H54 (cell line): ENCODE results near the gene RBP3.

Source experiments
- DNase-seq: peaks from one replicate; pipeline ENCODE4 v3.0.0; 2011; ENCODE audit warnings: low spot score, mixed read lengths; ENCODE audit not compliant: insufficient read length
- FAIRE-seq: peaks from 3 replicates; lab custom pipeline; 2011; peaks lifted over from hg19 to GRCh38; lab: Jason Lieb, UNC
- POLR2A ChIP-seq: IDR thresholded peaks from 2 replicates; pipeline ENCODE4 v1.6.1; 2011; ENCODE audit warnings: low read depth, mild to moderate bottlenecking, low read length

RBP3 gene

DNA sequence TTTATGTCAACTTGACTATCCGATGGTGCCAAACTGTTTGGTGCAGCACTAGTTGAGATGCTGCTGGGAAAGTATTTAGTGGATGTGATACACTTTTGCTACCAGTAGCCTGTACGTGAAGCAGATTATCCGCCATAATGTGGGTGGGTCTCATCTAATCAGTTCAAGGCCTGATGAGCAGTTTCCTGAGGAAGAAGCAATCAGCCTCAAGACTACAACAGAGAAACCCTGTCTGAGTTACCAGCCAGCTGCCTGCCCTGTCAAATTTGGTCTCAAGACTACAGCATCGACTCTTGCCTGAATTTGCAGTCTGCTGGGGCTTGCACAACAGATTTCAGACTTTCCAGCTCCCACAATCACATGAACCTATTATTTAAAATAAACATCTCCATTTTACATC, 10.9 kb upstream of the RBP3 start:
- FAIRE-seq, result no peak
- no peak for DNase-seq
- no peak for TF ChIP-seq POLR2A

- DNase-seq (no peak), FAIRE-seq (no peak)
- no peak for TF ChIP-seq POLR2A
These were observed 8.9 kb upstream of the RBP3 start for GRCh38 chr10:47339186-47339735.

GRCh38 chr10:47339759-47340607, 8.2 kb upstream of the RBP3 start:
- TF ChIP-seq POLR2A, result no peak
- DNase-seq (no peak), FAIRE-seq (no peak)

DNA sequence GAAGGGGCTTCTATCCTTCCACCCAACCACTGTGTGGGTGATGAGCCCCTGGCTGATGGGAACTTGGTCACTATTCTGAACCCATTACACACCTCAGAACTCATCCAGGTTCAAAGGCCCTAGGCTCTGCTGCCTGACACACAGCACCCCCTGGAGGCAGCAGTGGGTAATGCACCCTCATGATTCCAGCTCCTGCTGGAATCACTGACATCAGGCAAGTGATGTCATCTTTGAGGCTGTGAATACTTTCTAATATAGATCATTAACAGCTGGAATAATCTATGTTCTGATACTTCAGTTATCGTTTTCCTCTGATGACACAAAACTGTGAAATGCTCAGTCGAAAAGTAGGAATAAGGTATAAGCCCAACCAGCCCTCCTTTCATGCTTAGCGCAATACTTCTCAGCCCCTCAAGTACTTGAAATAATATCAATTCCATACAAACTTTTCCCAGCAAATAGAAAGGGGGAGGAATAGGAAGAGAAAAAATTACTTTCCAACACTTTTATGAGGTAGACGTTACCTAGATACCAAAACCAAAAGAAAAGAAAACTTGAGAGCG, 7.5 kb upstream of the RBP3 start:
- no peak for TF ChIP-seq POLR2A
- FAIRE-seq (no peak), DNase-seq (peak; percentile 71)

GRCh38 chr10:47344996-47345870, 2.9 kb upstream of the RBP3 start:
- TF ChIP-seq POLR2A, result no peak
- no peak for FAIRE-seq
- DNase-seq, result no peak

- FAIRE-seq (no peak), DNase-seq (no peak)
- no peak for TF ChIP-seq POLR2A
These were observed 1.4 kb upstream of the RBP3 start for GRCh38 chr10:47346581-47347302.

GRCh38 chr10:47347303-47347675, 874 bp upstream of the RBP3 start:
- FAIRE-seq (no peak), DNase-seq (no peak)
- TF ChIP-seq POLR2A, result no peak

GRCh38 chr10:47348661-47349470, 703 bp downstream of the RBP3 start:
- TF ChIP-seq POLR2A, result no peak
- DNase-seq (no peak), FAIRE-seq (no peak)

- DNase-seq, result no peak
- no peak for FAIRE-seq
- no peak for TF ChIP-seq POLR2A
These were observed 1.4 kb downstream of the RBP3 start for GRCh38 chr10:47349516-47349915.

DNA sequence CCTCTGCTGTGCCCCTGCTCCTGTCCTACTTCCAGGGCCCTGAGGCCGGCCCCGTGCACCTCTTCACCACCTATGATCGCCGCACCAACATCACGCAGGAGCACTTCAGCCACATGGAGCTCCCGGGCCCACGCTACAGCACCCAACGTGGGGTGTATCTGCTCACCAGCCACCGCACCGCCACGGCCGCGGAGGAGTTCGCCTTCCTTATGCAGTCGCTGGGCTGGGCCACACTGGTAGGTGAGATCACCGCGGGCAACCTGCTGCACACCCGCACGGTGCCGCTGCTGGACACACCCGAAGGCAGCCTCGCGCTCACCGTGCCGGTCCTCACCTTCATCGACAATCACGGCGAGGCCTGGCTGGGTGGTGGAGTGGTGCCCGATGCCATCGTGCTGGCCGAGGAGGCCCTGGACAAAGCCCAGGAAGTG, 1.8 kb downstream of the RBP3 start:
- no peak for TF ChIP-seq POLR2A
- no peak for FAIRE-seq
- DNase-seq, result no peak

GRCh38 chr10:47350671-47351640, 2.8 kb downstream of the RBP3 start:
- FAIRE-seq (no peak), DNase-seq (no peak)
- TF ChIP-seq POLR2A, result no peak
